ENCODE data around the gene MISP3. TPM values are rescaled to one million over a fixed set of nuclear protein-coding genes. Genes with fewer than 3 reads are reported as not detected.
A peak's percentile ranks its signal among the peaks of the same experiment; 100 is the strongest.

Gene MISP3
- total RNA-seq, 2 experiments from 2014 or later, result 1.0 to 1.1 TPM

DNA sequence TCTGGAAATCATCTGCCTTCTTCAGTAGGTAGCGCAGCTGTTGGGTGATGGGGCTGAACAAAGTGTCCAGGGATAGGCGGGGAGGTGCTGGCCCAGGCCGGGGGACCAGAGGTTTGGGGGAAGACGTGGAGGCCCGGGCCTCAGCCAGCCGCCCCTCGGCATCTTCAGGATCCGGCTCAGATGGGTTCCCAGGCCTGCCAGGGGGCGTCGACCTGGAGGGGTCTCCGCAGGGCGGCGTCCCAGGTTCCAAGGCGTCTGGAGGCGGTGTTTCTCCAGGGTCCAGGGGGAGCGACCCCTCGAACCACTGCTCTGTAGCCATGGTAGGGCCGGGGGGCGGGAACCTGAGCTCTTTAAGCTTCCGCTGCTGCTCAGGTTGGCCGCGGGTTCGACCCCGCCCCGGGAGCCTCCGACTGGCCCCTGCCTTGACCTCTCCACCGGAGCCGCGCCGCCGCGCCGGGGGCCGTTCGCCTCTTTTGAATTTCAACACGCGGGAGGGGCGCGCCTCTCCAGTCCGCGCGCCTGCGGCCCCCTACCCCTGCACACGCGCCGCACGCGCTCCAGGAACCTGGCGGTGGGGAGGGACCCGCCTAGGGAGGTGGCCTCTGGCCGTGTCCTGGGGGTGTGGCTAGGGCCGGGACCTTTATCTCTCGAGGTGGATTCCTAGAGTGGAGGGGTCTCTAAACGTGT, 12.9 kb downstream of the MISP3 start, which contains the start of gene C19orf67:
Gene C19orf67 (minus strand): TSS at position 475 of the 687 bp plus-strand sequence. CDS start 156 bp downstream, at position 319.
- ATAC-seq (no peak), DNase-seq (no peak)
- POLR2A ChIA-PET, result interaction anchor here (1.0 kb wide), 1 partner anchor 337 kb away, joined by 4 read pairs; a partner anchor contains a TSS
- Mint-ChIP-seq H3K4me1 (ENCODE audit: low read depth) (peaks cover 24% of the 10 kb centered on the region), H3K36me3 (ENCODE audit: low read depth) (peaks cover 22% of the 10 kb centered on the region), H3K27ac (no peak within 1 kb of the TSS), H3K4me3 (no peak within 1 kb of the TSS), H3K27me3 (ENCODE audit: low read depth) (no peaks in the 10 kb centered on the region), H3K9me3 (ENCODE audit: insufficient read depth) (no peaks in the 10 kb centered on the region)
- CTCF ChIA-PET, result interaction anchor here (0.7 to 2.0 kb wide), 2 partner anchors 51 to 223 kb away, joined by 3 to 4 read pairs; partner anchors contain the start of gene ASF1B

DNA sequence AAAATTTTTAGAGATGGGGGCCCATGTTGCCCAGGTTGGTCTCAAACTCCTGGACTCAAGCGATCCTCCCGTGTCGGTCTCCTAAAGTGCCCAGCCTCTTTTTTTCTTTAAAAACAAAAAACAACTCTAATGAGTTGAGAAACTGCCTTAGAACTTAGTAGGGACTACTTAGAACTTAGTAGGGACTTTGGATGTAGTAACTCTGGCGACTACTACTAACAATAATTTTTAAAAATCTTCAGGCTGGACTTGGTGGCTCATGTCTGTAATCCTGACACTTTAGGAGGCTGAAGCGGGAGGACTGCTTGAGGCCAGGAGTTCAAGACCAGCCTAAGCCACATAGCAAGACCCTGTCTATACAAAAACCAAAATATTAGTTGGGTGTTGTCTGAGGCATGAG, 13.5 kb downstream of the MISP3 start:
- Mint-ChIP-seq H3K27ac (no peak overlapping the region), H3K4me1 (ENCODE audit: low read depth) (peaks cover 20% of the 10 kb centered on the region), H3K9me3 (ENCODE audit: insufficient read depth) (no peaks in the 10 kb centered on the region), H3K36me3 (ENCODE audit: low read depth) (peaks cover 22% of the 10 kb centered on the region), H3K4me3 (no peak overlapping the region), H3K27me3 (ENCODE audit: low read depth) (no peaks in the 10 kb centered on the region)
- ATAC-seq (no peak), DNase-seq (no peak)
- POLR2A ChIA-PET, result no interaction called here
- CTCF ChIA-PET, result no interaction called here

DNA sequence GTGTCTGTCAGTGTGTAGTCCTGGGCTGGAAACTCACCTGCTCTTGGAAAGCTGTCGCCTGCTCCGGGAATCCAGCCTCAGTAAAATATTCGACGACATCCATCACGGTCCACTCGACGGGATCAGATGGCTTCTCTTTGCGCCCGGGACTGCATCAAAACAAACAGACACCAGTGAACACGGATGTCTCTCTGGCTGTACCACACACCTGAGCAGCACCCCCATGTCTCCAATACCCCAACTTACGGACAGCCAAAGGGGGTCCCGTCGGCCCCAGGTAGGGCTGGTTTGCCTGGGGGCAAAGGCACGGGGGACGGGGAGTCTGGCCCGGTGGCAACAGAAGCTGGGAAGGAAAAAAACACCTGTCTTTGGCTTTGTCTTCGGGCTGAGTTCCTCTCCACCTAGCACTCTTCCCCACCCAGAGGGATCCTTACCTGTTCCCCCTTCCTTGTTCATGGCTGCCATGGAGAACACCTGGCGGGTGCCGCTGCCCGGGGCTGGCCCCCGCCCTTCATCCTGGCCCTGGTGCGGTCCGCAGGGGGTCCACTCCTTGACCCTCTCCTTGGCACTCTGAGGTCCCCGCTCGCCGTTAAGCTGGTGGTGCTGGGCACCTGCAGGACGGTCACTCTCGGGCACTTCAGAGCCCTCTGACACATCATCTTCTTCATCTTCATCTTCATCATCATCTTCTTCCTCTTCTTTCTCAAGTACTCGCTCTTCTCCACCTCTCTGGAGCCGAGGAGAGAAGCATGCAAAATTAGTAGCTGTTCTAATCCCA, 16.2 kb downstream of the MISP3 start:
- POLR2A ChIA-PET, result no interaction called here
- peak overlapping the region; percentile 66 for H3K27ac Mint-ChIP-seq
- CTCF ChIA-PET, result interaction anchor here (1.4 kb wide), 1 partner anchor 28 kb away, joined by 3 read pairs; no protein-coding TSS in a partner anchor

DNA sequence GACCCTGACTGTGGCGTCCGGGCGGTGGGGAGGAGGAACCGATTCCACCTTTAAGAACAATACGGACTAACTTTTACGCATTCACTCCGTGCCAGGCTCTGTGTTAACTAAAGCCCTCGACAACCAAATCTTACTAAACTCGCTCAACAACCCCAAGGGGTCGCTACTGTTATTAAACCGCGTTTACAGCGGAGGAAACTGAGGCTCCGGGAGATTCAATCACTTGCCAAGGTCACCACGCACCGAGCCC, 16.8 kb downstream of the MISP3 start:
- DNase-seq (no peak), ATAC-seq (no peak)
- CTCF ChIA-PET, result interaction anchor here (1.4 kb wide), 1 partner anchor 29 kb away, joined by 3 read pairs; no protein-coding TSS in a partner anchor
- Mint-ChIP-seq H3K9me3 (ENCODE audit: insufficient read depth) (peaks cover 7% of the 10 kb centered on the region), H3K27me3 (ENCODE audit: low read depth) (no peaks in the 10 kb centered on the region), H3K4me1 (ENCODE audit: low read depth) (peaks cover 24% of the 10 kb centered on the region), H3K4me3 (peak overlapping the region; percentile 69), H3K36me3 (ENCODE audit: low read depth) (peaks cover 33% of the 10 kb centered on the region), H3K27ac (peak overlapping the region; percentile 66)
- POLR2A ChIA-PET, result no interaction called here

More for the DNA sequence above, 16.2 kb downstream of the MISP3 start:
- DNase-seq (no peak), ATAC-seq (no peak)
- Mint-ChIP-seq H3K9me3 (ENCODE audit: insufficient read depth) (peaks cover 7% of the 10 kb centered on the region), H3K27me3 (ENCODE audit: low read depth) (no peaks in the 10 kb centered on the region), H3K4me3 (peak overlapping the region; percentile 69), H3K4me1 (ENCODE audit: low read depth) (peaks cover 24% of the 10 kb centered on the region), H3K36me3 (ENCODE audit: low read depth) (peaks cover 33% of the 10 kb centered on the region)

DNA sequence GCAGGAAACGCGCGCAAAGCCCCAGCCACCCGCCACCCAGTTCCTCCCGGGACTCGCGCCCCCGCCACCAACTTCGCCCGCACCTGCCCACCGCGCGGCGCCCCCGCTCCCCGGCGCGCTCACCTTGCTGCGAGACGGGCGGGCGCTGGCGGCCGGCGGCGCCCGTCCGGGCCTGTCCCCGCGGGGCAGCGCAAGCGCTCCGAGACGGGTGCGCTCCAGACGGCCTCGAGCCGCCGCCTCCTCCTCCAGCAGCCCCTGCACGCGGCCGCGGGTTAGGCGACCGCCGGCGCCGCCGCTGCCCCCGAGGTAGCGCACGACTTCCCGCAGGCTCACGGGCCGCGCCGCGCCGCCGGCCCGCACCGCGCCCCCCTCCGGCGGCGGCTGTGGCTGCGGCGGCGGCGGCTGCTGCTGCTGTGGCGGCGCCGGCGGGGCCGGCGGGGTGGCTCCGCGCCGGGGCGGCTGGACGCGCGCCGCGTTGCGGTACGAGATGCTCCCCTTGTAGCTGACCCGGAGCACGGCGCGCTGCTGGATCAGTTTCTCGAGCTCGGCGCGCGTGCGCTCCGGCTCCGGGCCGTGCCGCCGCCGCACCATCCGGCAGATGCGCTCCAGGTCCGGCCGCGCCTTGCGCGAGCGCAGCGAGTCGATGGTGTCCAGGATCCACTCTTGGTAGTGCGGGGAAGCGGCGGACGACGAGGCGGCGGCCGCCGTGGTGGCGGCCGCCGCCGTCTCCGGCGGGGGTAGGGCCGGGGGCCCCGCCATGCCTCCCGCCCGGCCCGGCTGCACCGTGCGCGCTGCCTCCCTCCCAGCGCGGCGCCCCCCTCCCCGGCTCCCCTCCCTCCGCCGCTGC, 17.3 kb downstream of the MISP3 start:
- H3K27me3 Mint-ChIP-seq (ENCODE audit: low read depth), result no peaks in the 10 kb centered on the region
- peak overlapping the region; percentile 78 for H3K4me3 Mint-ChIP-seq
- ChIA-PET POLR2A (interaction anchor here (1.0 kb wide), 1 partner anchor 8 kb away, joined by 3 read pairs; no protein-coding TSS in a partner anchor), CTCF (interaction anchor here (0.6 to 1.4 kb wide), 2 partner anchors 8 to 29 kb away, joined by 3 read pairs; no protein-coding TSS in a partner anchor)
- DNase-seq, result peak; percentile 56
- peaks cover 24% of the 10 kb centered on the region for H3K4me1 Mint-ChIP-seq (ENCODE audit: low read depth)
- peaks cover 33% of the 10 kb centered on the region for H3K36me3 Mint-ChIP-seq (ENCODE audit: low read depth)
- H3K27ac Mint-ChIP-seq, result peak overlapping the region; percentile 66
- peaks cover 7% of the 10 kb centered on the region for H3K9me3 Mint-ChIP-seq (ENCODE audit: insufficient read depth)
- ATAC-seq, result peak; percentile 19

DNA sequence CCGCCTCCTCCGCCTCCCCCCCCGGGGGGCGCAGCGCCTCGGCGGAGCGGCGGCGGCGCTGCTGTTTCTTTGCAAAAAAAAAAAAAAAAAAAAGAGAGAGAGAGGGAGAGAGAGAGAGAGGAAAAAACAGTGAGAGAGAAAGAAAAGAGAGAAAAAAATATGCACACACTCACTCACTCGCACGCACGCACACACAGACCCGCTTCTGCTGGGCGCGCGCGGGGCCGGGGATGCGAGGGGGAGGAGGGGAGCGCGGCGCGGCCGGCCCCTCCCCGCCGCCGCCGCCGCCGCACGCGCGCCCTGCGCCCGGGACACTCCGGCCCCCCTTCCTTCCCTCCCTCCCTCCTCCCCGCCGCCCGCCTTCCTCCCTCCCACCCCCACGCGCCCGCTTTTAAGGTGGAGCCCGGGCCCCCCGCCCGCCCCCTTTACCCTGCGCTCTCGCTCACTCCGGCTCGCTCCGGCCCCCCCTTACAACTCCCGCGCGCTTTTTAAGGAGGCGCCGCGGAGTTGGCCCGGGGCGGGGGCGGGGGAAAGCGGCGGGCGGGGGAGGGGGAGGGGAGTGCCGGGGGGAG, 18.0 kb downstream of the MISP3 start, which contains the start of gene SAMD1:
Gene SAMD1 (minus strand): TSS at position 243 of the 572 bp plus-strand sequence.
- H3K36me3 Mint-ChIP-seq (ENCODE audit: low read depth), result peaks cover 33% of the 10 kb centered on the region

DNA sequence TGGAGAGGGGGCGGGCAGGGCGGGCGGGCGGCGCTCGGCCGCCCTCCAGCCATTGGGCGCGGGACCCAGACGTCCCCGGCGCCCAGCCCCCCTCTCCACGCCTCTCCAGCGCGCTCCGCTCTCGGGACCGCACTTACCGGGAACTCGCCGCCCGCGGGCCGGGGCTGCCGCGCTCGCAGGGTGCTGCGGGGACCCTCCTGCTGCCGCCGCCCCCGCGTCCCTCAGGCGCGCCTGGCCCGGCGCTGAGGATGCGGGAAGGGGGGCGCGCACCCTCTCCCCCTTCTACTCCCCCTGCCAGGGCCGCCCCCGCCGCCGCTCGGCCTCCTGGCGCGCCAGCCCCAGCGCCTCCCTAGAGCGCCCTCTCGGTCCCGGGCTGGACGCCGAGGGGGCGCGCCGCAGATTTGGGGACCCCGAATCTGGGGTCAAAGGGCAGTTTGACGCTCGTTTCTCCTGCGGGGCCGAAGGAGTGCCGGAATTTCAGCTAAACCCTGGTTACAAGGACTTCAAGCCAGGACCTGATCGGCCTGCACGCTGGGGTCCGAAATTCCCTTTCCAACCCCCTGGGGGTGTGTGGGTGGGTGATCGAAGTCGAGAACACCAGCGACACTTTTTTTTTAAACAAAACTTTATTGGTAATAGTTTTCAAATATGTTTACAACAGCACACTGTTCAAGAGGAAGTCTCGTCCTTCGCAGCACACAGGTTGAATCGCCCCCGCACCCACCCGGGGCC, 18.7 kb downstream of the MISP3 start:
- no peaks in the 10 kb centered on the region for H3K27me3 Mint-ChIP-seq (ENCODE audit: low read depth)
- peaks cover 7% of the 10 kb centered on the region for H3K9me3 Mint-ChIP-seq (ENCODE audit: insufficient read depth)
- ChIA-PET POLR2A (interaction anchor here (0.8 to 1.6 kb wide), 3 partner anchors 19 to 46 kb away, joined by 3 to 7 read pairs (median 4); partner anchors contain the start of genes ASF1B and MISP3), CTCF (interaction anchor here (0.6 to 1.7 kb wide), 8 partner anchors 9 to 209 kb away, joined by 3 to 11 read pairs (median 4); partner anchors contain the start of gene ASF1B)
- DNase-seq (peak; percentile 65), ATAC-seq (peak; percentile 78)
- peaks cover 24% of the 10 kb centered on the region for H3K4me1 Mint-ChIP-seq (ENCODE audit: low read depth)
- peaks cover 33% of the 10 kb centered on the region for H3K36me3 Mint-ChIP-seq (ENCODE audit: low read depth)
- peak overlapping the region; percentile 93 for H3K4me3 Mint-ChIP-seq
- peak overlapping the region; percentile 96 for H3K27ac Mint-ChIP-seq

More for the DNA sequence above, 18.0 kb downstream of the MISP3 start, which contains the start of gene SAMD1:
- ATAC-seq, result peak; percentile 66
- DNase-seq, result peak; percentile 92
- CTCF ChIA-PET, result interaction anchor here (1.3 to 1.7 kb wide), 3 partner anchors 17 to 208 kb away, joined by 3 to 11 read pairs (median 5); partner anchors contain the start of gene ASF1B
- POLR2A ChIA-PET, result interaction anchor here (1.0 to 1.6 kb wide), 2 partner anchors 9 to 46 kb away, joined by 3 to 7 read pairs; partner anchors contain the start of gene ASF1B
- peak within 1 kb of the TSS; percentile 96 for H3K27ac Mint-ChIP-seq
- peaks cover 7% of the 10 kb centered on the region for H3K9me3 Mint-ChIP-seq (ENCODE audit: insufficient read depth)
- H3K4me3 Mint-ChIP-seq, result peak within 1 kb of the TSS; percentile 93
- no peaks in the 10 kb centered on the region for H3K27me3 Mint-ChIP-seq (ENCODE audit: low read depth)
- H3K4me1 Mint-ChIP-seq (ENCODE audit: low read depth), result peaks cover 24% of the 10 kb centered on the region

DNA sequence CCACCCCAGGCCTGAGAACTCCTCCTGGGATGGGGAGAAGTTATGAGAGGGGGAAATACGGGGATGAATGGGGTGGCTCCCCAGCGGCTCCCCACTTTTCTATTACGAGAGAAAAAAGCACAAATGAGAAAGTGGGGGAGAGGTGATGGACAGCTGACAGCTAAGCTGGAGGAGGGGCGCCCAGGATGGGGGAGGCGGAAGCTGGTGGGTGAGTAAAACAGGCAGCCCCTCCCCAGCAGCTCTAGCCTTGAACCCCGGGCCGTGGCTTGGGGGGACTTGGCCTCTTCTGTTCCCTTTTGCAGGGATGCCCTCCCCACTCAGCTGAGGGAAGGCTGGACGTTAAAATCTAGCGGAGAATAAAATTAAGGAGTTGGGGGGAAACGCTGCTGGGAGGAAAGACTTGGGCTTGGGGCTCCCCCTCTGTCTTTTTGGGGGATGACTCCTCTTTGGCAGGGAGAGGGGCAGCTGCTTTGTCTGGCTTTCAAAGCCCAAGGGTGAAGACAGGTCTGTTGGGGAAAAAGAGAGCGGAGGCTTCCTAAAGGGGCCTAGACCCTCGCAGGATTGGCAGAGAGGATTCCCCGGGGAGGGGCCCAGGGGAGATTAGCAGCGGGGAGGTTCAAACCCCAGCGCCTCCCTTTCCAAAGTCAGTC, 19.4 kb downstream of the MISP3 start:
- H3K4me1 Mint-ChIP-seq (ENCODE audit: low read depth), result peaks cover 24% of the 10 kb centered on the region
- POLR2A ChIA-PET, result interaction anchor here (0.8 to 1.6 kb wide), 3 partner anchors 19 to 45 kb away, joined by 3 to 7 read pairs (median 4); partner anchors contain the start of genes ASF1B and MISP3
- peaks cover 7% of the 10 kb centered on the region for H3K9me3 Mint-ChIP-seq (ENCODE audit: insufficient read depth)
- CTCF ChIA-PET, result interaction anchor here (0.6 to 1.7 kb wide), 9 partner anchors 9 to 213 kb away, joined by 3 to 11 read pairs (median 3); partner anchors contain the start of gene ASF1B
- H3K36me3 Mint-ChIP-seq (ENCODE audit: low read depth), result peaks cover 37% of the 10 kb centered on the region
- peak; percentile 64 for DNase-seq
- H3K27me3 Mint-ChIP-seq (ENCODE audit: low read depth), result no peaks in the 10 kb centered on the region
- H3K27ac Mint-ChIP-seq, result peak overlapping the region; percentile 96
- H3K4me3 Mint-ChIP-seq, result peak overlapping the region; percentile 93
- ATAC-seq, result peak; percentile 5

DNA sequence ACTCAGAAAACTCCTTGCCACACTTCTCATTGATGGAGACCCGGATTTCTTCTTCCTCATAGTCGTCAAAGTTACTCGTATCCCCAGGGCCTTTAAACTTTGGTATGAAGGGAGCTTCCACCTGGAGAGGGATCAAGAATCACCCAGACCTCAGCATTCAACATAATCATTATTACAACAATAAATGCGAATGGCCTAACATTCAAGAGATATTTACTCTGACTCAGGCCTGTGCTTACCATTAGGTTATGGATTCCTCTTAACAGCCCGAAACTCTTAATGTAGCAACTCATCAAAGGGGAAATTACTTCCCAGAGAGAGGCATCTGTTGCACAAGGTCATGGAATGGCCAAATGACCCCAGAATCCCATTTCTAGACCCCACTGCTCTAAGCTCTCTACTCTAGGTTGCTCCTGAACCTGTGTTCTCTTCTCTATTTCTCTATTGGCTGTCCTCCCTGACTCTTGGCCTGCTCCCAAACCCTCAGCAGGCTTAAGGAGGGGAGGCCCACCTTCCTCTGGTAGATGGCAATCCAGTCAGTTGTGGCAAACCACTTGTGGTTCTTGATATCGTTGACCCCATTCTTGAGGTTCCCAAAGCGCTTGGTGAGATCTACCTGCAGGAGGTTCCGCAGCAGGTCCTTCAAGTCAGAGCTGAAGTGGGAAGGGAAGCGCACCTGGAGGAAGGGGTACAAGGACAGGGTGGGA, 20.7 kb downstream of the MISP3 start:
- Mint-ChIP-seq H3K4me3 (peak overlapping the region; percentile 56), H3K27ac (peak overlapping the region; percentile 67), H3K27me3 (ENCODE audit: low read depth) (no peaks in the 10 kb centered on the region), H3K9me3 (ENCODE audit: insufficient read depth) (peaks cover 7% of the 10 kb centered on the region), H3K4me1 (ENCODE audit: low read depth) (peaks cover 21% of the 10 kb centered on the region), H3K36me3 (ENCODE audit: low read depth) (peaks cover 31% of the 10 kb centered on the region)
- CTCF ChIA-PET, result interaction anchor here (1.0 to 4.0 kb wide), 3 partner anchors 22 to 214 kb away, joined by 3 to 20 read pairs (median 4); partner anchors contain the start of gene ASF1B
- no peak for ATAC-seq
- DNase-seq, result no peak
- POLR2A ChIA-PET, result interaction anchor here (0.6 kb wide), 1 partner anchor 469 kb away, joined by 3 read pairs; no protein-coding TSS in a partner anchor
